SKM-1 (cell line): Measurements from ENCODE around the gene TMEM167A.
"Not testable (repeated sequence)": the region's sequence is repeated elsewhere in the genome, so short reads cannot be mapped to it uniquely, and the experiment has no call there.

Experiments
- DNase-seq: peaks from one replicate; lab custom pipeline; 2025; ENCODE audit not compliant: unreplicated experiment; lab: John Stamatoyannopoulos, UW

Gene TMEM167A

GRCh38 chr5:83090169-83090568 is 13.0 kb upstream of the TMEM167A start:
- no peak for DNase-seq

DNA sequence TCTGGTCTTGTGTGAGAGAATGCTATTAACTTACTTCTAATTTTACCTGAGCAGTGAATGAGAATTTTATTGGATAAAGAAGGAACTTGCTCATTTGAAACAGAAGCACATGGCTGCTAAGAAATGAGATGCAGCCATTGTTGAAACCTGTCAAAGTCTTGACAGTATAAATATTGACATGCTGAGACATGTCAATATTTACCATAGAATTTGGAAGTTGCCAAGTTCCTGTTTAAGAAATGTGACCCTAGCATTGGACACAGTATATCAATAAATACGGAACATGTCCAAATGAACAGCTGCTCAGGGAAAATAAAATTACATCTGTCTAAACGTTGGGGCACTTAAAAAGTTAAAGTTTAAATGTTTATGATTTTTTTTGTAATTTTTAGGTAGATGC is 7.9 kb upstream of the TMEM167A start:
- no peak for DNase-seq

DNA sequence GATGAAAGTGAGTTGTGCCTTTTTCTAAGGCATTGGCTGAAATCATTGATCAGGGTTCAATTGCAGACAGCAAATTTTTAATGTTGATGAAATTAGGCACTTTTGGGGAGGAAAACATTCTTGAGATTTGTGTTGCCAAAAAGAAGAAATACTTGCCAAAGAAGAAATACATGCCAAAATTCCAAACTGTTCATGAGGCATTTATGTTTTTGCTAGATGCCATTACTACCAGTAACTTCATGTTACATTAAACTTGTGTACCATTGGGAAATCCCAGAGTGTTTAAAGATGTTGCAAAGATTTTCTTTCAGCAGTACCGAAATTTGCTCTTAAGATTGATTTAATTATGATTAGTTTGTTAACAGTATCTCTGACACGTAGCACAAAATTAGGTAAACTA is 7.1 kb upstream of the TMEM167A start:
- DNase-seq: no peak

GRCh38 chr5:83082750-83083149 is 5.6 kb upstream of the TMEM167A start:
- DNase-seq: no peak

GRCh38 chr5:83077662-83078261 is 568 bp upstream of the TMEM167A start:
- DNase-seq: peak; percentile 76

GRCh38 chr5:83072966-83073365 is 4.2 kb downstream of the TMEM167A start:
- DNase-seq: no peak

DNA sequence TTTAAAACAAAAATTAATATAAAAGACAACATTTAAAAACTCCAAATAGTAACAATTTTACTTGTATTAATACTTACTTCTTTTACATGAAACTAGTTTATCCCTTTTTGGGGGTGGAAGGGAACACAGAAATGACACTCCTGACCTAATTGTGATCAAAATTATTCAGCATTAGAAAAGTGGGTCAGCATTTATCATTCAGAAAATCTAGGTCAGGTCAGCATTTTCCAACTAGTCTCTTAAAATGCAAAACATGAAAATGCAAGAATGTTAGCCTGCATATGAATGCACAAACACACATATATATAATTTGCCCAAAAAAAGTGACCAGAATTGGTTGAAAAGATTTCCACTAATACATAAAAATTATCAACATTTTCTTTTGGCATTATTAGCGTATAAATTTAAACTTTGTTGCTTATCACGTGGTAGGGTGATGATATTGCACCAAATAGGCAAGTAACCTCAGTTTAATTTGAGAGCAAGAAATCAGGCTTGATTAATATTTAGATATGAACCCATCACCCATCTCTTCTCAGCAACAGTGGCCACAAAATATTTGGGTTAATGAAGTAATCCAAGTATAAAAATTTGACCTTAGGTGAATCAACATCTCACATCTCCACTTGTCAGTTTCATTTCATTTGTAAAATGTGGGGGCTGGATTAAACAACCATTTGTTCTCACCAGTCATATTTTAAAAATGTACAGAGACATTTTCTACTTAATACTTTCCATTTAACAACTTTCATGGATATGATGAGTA is 5.7 kb downstream of the TMEM167A start:
- no peak for DNase-seq

DNA sequence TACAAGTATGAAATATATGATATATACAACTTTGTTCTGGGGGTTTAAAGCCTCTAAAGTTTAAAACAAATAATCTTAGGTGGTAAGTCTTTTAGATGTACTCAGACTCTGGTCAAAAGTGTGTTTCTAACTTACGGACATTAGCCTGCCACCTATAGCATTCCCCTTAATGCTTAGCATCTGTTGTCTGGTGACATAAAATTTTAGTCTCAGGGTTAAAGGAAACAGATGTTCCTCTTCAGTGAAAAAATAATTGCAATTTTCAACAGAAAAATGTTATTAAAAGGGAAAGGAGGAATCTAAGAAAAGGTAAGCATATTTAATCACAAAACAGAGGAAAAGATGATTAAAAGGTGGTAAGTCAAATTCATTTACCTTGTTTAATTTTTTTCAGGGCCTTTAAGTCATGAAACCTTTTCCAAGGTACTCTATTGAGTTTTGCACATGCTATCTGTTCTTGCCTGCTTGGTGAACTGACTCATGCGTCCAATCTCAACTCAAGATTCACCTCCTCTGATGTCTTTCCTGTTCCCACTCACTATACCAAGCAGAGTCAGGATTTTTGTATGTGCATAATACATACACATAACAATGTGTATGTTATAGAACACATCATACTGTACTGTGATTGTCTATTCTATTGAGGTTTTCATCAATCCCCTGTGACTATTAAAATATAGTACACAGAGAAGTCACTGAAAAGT is 7.9 kb downstream of the TMEM167A start:
- no peak for DNase-seq

DNA sequence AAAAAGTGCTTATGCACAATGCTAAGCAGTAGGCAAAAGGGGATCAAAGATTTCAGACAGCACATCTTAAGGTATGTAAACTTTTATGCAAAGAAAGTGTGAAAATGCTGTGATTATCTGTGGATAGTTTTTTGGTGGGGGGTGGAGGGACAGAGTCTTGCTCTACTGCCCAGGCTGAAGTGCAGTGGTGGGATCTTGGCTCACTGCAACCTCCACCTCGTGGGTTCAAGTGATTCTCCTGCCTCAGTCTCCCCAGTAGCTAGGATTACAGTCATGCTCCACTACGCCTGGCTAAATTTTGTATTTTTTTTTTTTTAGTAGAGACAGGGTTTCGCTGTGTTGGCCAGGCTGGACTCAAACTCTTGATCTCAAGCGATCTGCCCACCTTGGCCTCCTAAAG is 9.8 kb downstream of the TMEM167A start:
- not testable (repeated sequence) for DNase-seq

DNA sequence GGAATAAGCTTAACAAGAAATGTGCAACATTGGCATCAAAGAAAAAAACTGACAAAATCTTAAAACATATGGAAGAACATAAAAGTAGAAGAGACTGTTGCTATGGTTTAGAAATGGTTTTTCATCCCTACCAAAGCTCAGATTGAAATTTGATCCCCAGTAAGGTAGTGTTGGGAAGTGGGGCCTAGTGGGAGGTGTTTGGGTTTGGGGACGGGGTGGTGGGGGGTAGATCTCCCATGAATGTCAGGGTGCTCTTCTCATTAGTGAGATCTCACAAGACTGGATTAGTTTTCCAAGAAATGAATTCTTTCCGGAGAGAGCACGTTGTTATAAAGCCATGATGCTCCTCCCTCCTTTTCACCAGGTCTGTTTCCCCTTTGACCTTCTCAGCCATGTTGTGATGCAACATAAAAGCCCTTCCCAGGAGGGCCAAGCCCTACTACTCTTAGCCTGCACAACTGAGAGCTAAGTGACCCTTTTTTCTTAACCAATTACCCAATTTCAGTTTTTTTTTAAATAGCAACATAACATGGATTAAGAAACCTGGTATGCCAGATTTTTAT is 10.6 kb downstream of the TMEM167A start:
- DNase-seq: no peak

GRCh38 chr5:83059341-83059740 is 17.9 kb downstream of the TMEM167A start:
- no peak for DNase-seq

DNA sequence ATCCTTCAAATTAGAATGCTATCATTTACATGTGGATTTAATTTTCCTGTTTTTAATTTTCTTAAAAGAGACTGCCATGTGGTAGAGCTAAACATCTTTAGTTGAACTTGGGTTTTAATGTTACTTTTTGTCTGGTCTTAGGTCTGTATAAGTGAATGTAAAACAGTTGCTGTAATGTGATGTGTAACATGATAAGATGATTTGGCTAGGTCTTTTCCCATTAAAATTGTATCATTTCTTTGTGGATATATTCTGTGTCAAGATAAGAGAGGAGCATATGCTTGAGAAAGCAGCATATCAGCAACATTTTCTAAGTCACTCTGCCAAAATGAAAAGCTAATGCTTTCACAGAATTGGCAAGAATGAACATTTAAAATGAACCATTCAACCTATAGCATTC is 18.5 kb downstream of the TMEM167A start:
- DNase-seq: no peak

DNA sequence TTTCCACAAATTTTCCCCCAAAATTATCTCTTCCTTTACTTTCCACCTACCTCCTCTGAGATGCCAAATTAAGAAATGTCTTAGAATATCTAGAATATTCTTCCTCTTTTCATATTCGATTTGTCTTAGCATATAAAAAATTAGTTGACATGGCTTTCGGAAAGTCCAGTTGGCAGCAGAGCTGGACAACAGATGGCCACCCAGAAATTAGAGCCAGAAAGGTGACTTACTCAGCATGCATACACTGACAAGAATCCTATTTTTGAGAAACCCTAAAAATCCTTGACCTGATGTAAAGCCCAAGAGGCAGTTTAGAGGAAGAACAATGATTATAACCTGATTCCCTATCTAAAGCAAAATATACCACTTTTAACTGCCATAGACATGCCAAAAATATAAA is 22.0 kb downstream of the TMEM167A start:
- no peak for DNase-seq

GRCh38 chr5:83050723-83051340 is 26.4 kb downstream of the TMEM167A start:
- DNase-seq: no peak

GRCh38 chr5:83049370-83049885 is 27.8 kb downstream of the TMEM167A start:
- DNase-seq: no peak

DNA sequence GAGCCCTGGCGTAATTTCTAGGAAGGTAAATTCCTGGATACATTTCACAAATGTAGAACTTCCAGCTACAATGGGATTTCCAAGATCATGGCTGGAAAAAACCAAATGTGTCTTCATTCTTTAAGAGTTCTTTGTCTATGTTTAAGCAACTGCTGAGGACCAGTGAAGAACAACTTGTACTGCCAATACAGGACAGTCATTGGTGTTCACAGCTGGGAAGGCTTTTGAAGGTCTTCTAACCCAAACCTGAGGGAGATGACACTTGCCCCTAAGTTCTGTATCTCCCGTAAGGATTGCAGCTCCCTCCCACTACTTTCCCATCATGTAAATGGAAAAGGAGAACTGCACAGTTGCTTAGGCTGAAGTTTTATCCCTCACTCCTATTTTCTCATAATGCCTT is 28.4 kb downstream of the TMEM167A start:
- DNase-seq: no peak

- DNase-seq: no peak
These were observed 28.9 kb downstream of the TMEM167A start for GRCh38 chr5:83048277-83048676.

DNA sequence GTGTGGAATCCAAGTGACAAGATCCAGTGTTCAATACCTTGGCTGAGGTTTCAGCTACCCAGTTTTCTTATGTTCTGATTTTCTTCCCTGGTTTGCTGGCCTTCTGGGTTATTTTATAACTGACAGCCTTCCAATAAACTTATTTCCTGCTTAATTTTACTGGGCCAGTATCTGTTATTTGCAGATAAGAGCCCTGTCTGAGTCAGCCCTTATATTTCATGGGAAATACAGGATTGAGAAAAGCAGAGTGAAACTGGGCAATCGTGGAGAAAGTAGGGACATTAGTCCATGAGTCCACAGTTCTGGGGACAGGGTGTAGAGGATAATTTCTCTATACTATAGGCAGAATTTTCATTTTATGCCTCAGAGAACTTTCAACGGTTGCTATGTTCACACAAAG is 32.3 kb downstream of the TMEM167A start:
- no peak for DNase-seq

DNA sequence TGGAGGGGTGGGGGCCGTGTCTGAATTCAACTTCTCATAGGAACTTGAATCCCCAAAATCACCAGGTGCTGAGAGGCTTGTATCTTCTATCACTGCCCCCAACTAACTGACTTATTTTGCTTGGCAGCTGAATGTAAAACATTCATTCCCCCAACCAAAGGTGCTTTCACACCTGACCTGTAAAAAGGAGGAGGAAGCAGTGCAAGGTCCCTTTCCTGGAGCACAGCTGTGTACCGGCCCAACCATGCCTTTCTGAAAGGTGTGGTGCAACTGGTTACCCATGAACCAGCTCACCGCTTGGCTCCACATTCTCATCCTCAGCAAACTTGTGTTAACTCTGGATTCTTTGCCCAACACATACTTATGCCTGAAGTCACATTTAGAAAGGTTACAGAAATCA is 34.7 kb downstream of the TMEM167A start:
- no peak for DNase-seq

DNA sequence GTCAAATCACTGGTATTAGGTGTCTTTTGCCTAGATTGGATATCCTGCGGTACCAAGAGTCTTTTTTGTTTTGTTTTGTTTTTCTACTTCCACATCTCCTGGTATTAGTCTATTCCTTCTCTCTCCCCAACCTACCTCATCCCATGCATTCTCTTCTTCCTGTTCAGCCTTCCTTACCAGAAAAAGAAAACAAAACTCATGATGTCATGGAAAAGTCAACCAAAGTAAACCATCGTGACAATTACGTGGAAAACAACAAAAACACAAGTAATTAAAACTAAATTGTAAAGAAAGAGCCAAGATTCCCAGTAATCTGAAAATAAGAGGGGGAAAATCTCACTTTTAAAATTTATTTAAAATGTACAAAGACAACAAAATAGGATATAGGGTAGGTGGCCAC is 38.3 kb downstream of the TMEM167A start:
- DNase-seq: no peak

DNA sequence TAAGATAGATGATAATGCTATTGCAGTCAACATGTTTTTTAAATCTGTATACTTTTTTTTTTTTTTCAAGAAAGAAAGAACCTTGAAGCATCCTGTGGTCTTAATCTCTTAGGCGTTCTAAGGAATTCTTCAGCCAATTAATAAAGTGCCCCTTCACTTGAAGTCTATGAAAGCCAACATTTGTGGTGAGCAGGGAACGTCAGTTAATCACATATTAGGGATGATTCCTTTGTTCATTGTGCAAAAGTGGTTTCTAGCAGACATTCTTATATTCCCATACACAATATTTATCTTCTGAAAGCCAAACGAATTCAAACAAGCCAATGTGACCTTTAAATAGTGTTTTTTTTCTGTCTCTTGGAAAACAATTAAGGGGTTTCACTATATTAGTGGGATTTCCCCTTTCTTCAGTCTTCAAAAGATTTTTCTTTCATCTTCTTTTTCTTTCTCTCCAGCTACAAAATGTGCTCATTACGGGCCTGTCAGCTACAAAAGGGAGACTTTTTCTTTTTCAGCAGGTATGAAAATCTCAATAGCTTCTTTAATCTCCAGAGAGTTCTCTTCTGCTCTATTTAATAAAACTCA is 40.1 kb downstream of the TMEM167A start:
- no peak for DNase-seq
